HUDEP-2 (cell line): Measurements from ENCODE around the gene SRRM1.
"Not testable (repeated sequence)": the region's sequence is repeated elsewhere in the genome, so short reads cannot be mapped to it uniquely, and the experiment has no call there.

Experiments used
- DNase-seq, 76 experiments: peaks; one replicate each; lab custom pipeline; 2025; ENCODE audit not compliant: unreplicated experiment in 76 of 76; lab: John Stamatoyannopoulos, UW

SRRM1 gene

GRCh38 chr1:24713736-24714135 lies 70.6 kb downstream of the SRRM1 start:
- no peak for DNase-seq

GRCh38 chr1:24714859-24715520 lies 71.9 kb downstream of the SRRM1 start:
- DNase-seq: peak in 27 of 76 experiments; percentile 2 to 74 (median 27)

- no peak for DNase-seq
These were observed 72.6 kb downstream of the SRRM1 start for GRCh38 chr1:24715658-24716057.

- no peak for DNase-seq
These were observed 75.0 kb downstream of the SRRM1 start for GRCh38 chr1:24717887-24718650.

GRCh38 chr1:24720152-24720551 lies 77.0 kb downstream of the SRRM1 start:
- no peak for DNase-seq

- no peak for DNase-seq
These were observed 78.4 kb downstream of the SRRM1 start for GRCh38 chr1:24721533-24721932.

- not testable (repeated sequence) for DNase-seq
These were observed 79.3 kb downstream of the SRRM1 start for GRCh38 chr1:24722073-24723035.
